G401 (cell line): ENCODE measurements around the gene MLST8. TPM values are rescaled to one million over a fixed set of nuclear protein-coding genes. Genes with fewer than 3 reads are reported as not detected.

Experiments used
- DNase-seq: peaks from one replicate; pipeline ENCODE4 v3.0.0-alpha.2; 2015; ENCODE audit warnings: low spot score
- in situ Hi-C: cut with HindIII; loops from 2 replicates; pipeline ENCODE4 v1.10.0; 2016; ENCODE audit warnings: low sequenced_read_pairs, mixed read lengths
- total RNA-seq: library from RNA; depleted of rRNA; stranded (reverse); fragments of >200 nt; shearing (Covaris generic); gene quantifications from 2 replicates; pipeline ENCODE4 v1.2.3, GENCODE V29; 2014

Gene MLST8
- total RNA-seq, 1 experiment from 2014 or later, result 34.8 TPM

- no peak for DNase-seq
- in situ Hi-C loops, result loop anchor here (25.0 kb wide), 1 partner anchor 341 kb away; the partner anchor contains the start of genes AMDHD2 and ATP6V0C
These were observed 34.4 kb upstream of the MLST8 start for GRCh38 chr16:2170587-2171435.

DNA sequence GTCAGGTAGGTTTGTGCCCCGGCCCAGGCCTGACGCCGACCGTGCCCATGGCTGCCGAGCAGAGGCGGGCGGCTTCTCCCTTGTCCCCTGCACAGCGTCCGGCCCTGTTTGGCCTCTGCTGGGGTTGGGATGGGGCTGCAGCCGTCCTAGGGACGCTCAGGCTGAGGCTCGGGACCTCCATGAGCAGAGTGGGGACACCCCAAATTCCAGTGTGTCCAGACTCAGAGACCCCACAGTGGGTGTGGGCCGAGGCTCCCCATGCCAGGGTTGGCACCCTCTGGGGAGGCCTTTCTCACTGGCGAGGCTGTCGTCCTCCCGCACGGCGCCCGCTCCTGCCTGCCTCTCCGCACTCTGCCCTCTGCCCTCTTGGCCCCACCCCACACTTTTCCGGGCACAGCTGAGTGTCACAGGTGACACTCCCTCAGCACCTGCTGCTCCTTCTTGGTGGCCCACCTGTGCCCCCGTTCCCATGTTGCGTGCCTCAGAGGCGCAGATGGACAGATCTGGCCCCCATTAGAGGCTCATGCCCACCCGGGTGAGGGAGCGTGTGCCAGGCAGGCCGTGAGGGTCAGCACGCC lies 33.6 kb upstream of the MLST8 start:
- in situ Hi-C loops, result loop anchor here (25.0 kb wide), 1 partner anchor 341 kb away; the partner anchor contains the start of genes AMDHD2 and ATP6V0C
- no peak for DNase-seq

GRCh38 chr16:2172688-2173335 lies 32.4 kb upstream of the MLST8 start:
- DNase-seq, result no peak
- in situ Hi-C loops, result loop anchor here (25.0 kb wide), 1 partner anchor 339 kb away; the partner anchor contains the start of genes AMDHD2 and ATP6V0C

GRCh38 chr16:2173366-2173765 lies 31.9 kb upstream of the MLST8 start:
- DNase-seq, result no peak
- in situ Hi-C loops, result loop anchor here (25.0 kb wide), 1 partner anchor 339 kb away; the partner anchor contains the start of genes AMDHD2 and ATP6V0C

GRCh38 chr16:2173916-2174315 lies 31.3 kb upstream of the MLST8 start:
- in situ Hi-C loops, result loop anchor here (25.0 kb wide), 1 partner anchor 338 kb away; the partner anchor contains the start of genes AMDHD2 and ATP6V0C

DNA sequence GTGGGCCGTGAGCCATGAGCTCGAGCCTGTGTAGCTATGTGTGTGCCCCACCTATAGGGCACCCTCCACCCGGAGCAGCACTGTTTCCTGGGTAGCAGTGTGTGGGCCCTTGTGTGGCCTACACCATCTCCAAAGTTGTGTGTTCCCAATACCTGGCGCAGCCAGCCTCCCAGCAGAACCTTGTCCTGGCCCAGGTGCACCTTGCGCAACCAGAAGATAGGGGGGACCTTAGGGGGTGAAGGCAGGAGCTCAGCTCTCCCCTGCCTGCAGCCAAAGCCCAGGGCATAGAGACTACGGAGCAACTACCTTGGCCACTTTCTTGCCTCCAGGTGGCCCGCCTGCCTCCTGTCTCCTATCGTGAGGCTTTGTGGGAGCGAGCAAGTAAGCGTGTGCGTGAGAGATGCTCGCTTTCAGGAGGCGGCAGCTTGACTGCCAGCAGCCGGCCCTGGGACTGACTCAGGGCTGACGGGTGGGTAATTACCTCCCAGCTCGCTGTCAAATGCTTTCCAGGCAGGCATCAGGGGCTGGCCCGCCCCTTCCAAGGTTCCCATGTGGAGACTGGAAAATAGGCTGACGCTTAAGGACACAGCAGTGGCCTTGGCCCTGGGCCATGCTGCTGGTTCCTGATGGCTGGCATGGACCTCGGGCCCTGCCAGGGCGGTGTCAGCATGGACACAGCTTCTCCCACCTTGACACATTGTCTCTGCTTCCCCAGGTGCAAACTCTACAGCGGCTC lies 30.7 kb upstream of the MLST8 start:
- in situ Hi-C loops, result loop anchor here (25.0 kb wide), 1 partner anchor 338 kb away; the partner anchor contains the start of genes AMDHD2 and ATP6V0C
- DNase-seq, result peak; percentile 74

More at GRCh38 chr16:2173916-2174315, 31.3 kb upstream of the MLST8 start:
- DNase-seq, result no peak

DNA sequence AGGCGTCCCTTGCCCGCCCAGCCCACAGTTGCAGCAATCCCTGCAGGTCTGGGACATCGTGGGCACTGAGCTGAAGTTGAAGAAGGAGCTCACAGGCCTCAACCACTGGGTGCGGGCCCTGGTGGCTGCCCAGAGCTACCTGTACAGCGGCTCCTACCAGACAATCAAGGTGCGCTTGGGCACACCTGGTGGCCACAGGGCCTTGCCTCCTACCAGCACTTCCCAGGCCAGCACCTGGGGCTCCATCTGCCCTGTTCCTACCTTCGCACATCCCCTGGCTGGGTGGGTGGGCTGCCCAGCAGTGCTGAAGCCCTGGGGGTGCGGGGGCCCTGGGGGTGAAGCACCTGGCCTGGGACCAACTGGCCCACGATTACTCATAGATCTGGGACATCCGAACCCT lies 29.8 kb upstream of the MLST8 start:
- DNase-seq, result no peak
- in situ Hi-C loops, result no loop called here

- DNase-seq, result no peak
- in situ Hi-C loops, result no loop called here
These were observed 29.2 kb upstream of the MLST8 start for GRCh38 chr16:2176047-2176446.

- in situ Hi-C loops, result no loop called here
These were observed 28.2 kb upstream of the MLST8 start for GRCh38 chr16:2177101-2177500.

DNA sequence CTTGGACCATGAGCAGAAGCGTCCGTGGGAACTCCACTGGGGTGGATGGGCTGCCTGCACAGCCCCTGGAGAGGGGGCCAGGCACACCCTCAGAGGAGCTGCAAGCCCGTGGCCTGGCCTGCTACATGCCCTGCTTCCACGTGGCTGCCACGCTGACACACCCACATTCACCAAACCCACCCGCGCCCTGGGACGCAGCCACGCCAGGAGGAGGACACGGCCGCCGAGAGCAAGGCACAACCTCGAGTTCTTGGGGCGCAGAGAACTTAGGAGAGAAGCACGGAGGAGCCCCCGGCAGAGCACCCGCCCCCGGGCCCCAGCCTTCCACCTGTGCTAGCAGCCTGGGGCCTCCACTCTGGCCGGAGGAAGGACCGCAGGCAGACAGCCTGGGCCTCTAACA lies 27.7 kb upstream of the MLST8 start:
- in situ Hi-C loops, result no loop called here
- DNase-seq, result no peak

More at GRCh38 chr16:2177101-2177500, 28.2 kb upstream of the MLST8 start:
- DNase-seq, result no peak

- no peak for DNase-seq
- in situ Hi-C loops, result no loop called here
These were observed 26.7 kb upstream of the MLST8 start for GRCh38 chr16:2178321-2179106.

DNA sequence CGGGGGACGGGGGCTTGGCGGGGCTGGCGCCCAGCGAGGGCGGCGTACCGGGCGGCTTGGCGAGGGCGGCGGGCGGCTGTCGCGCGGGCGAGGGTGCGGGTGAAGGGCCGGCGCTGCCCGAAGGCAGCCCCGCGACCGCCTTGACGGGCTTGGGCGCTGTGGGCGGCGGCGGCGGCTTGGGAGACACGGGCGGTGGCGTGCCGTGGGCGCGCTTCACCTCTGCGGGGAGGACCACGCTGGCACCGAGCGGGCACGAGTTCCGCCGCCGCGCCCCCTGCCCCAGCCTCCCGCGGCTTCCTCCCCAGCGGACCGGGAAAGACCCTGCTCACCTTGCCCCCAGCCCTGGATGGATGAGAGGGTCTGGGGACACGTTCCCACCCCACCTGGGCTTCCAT lies 26.1 kb upstream of the MLST8 start:
- DNase-seq, result no peak
- in situ Hi-C loops, result no loop called here

- in situ Hi-C loops, result no loop called here
- no peak for DNase-seq
These were observed 25.7 kb upstream of the MLST8 start for GRCh38 chr16:2179576-2179975.

- DNase-seq, result no peak
- in situ Hi-C loops, result no loop called here
These were observed 24.8 kb upstream of the MLST8 start for GRCh38 chr16:2180461-2180860.

DNA sequence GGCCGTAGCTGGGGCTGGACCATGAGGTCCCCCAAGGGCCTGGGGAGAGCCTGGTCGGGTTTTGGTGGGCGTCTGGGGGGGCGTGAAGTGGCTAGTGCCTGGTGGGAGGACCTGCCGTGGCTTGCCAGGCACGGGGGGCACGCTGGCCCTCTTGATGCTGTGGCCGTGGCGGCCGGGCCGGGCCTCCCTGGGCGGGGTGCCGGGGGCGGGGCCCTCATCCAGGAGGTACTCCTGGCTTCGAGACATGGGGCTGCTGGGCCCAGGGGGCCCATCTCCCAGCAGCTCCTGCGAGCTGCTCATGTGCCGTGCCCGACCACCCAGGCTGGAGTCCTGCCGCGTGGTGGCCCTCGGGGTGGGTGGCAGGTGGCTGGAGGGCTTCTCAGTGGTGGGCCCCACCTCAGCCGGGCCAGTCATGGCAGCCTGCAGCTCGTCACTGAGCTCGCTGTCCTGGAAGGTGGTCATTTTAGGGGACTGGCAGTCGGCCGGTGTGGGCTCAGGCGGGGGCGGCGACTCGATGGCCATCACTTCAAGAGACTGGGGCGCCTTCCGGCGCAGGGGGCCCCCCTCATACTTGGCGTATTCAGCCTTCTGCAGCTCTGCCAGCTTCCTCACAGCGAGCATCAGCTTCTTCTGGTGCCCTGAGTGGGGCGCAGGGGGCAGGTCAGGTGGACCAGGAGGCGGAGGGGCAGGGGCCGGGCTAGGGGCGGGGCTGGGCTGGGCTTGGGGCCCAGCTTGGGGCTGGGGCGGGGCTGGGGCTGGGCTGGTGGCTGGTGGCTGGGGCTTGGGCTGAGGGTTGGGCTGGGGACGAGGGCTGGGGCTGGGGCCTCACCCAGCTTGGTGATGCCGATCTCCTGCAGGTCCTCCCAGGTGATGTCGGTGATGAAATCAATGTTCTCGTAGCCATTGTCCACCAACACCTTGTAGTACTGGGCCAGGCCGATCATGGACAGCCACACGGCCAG lies 24.0 kb upstream of the MLST8 start:
- no peak for DNase-seq
- in situ Hi-C loops, result no loop called here

GRCh38 chr16:2181952-2182351 lies 23.3 kb upstream of the MLST8 start:
- no peak for DNase-seq
- in situ Hi-C loops, result no loop called here

DNA sequence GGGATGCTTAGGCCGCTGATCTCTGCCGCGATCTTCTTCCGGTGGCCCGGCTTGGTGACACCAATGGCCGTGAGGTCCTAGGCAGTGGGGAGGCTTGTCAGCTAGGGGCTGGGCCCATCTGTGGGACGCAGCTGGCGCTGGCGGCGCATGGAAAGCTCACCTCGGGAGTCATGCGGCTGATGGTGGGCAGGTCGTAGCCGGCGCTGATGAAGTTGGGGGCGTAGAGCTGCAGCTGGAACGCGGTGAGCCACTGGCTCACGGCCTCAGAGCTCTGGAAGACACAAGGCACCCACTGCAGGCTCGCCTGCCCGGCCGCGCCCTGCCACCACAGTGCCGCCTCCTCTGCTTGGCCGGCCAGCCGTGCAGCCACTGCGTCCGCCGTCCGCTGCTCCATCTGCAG lies 21.6 kb upstream of the MLST8 start:
- in situ Hi-C loops, result no loop called here
- DNase-seq, result no peak
